ENCODE results near the gene IFITM1.

GRCh38 chr11:332651-333480 lies 19.0 kb downstream of the IFITM1 start:
- TF ChIP-seq, protein P1, sequence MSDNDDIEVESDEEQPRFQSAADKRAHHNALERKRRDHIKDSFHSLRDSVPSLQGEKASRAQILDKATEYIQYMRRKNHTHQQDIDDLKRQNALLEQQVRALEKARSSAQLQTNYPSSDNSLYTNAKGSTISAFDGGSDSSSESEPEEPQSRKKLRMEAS (IDR thresholded peaks at IDR 0.05; ENCODE audit: insufficient read depth, insufficient read length): no peak
- TF ChIP-seq, protein P2, sequence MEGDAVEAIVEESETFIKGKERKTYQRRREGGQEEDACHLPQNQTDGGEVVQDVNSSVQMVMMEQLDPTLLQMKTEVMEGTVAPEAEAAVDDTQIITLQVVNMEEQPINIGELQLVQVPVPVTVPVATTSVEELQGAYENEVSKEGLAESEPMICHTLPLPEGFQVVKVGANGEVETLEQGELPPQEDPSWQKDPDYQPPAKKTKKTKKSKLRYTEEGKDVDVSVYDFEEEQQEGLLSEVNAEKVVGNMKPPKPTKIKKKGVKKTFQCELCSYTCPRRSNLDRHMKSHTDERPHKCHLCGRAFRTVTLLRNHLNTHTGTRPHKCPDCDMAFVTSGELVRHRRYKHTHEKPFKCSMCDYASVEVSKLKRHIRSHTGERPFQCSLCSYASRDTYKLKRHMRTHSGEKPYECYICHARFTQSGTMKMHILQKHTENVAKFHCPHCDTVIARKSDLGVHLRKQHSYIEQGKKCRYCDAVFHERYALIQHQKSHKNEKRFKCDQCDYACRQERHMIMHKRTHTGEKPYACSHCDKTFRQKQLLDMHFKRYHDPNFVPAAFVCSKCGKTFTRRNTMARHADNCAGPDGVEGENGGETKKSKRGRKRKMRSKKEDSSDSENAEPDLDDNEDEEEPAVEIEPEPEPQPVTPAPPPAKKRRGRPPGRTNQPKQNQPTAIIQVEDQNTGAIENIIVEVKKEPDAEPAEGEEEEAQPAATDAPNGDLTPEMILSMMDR (IDR thresholded peaks at IDR 0.05; ENCODE audit: extremely low read depth in 1 of 2, insufficient read depth in 1 of 2, low read depth in 1 of 2, low read length in 2 of 2): no peak
- TF ChIP-seq MYC (IDR thresholded peaks at IDR 0.05; ENCODE audit: low read depth, low read length): no peak
- no peak for TF ChIP-seq EZH2 (IDR thresholded peaks at IDR 0.05; ENCODE audit: borderline replicate concordance, low read depth, low read length, severe bottlenecking)
- TF ChIP-seq POLR2A (IDR thresholded peaks at IDR 0.05; ENCODE audit: low read depth, low read length): no peak
- TF ChIP-seq FOS (IDR thresholded peaks at IDR 0.05; ENCODE audit: borderline replicate concordance, insufficient read depth, low read length): no peak
- no peak for TF ChIP-seq POLR2AphosphoS5 (IDR thresholded peaks at IDR 0.05; ENCODE audit: insufficient read depth, low read depth, low read length)
